ENCODE results near the gene TNS1. TPM values are rescaled to one million over a fixed set of nuclear protein-coding genes. Genes with fewer than 3 reads are reported as not detected.

The TNS1 gene
- total RNA-seq, 2 experiments from 2014 or later = 0.89 to 1.4 TPM

- Mint-ChIP-seq H3K27ac (no peak overlapping the region), H3K4me1 (no peaks in the 10 kb centered on the region), H3K27me3 (no peaks in the 10 kb centered on the region), H3K9me3 (no peaks in the 10 kb centered on the region), H3K4me3 (no peak overlapping the region), H3K36me3 (no peaks in the 10 kb centered on the region)
- no peak for DNase-seq
These were observed 150.1 kb downstream of the TNS1 start for GRCh38 chr2:217852555-217853211.

GRCh38 chr2:217851191-217852020 lies 151.4 kb downstream of the TNS1 start:
- H3K27me3 Mint-ChIP-seq = no peaks in the 10 kb centered on the region
- H3K4me3 Mint-ChIP-seq = no peak overlapping the region
- no peaks in the 10 kb centered on the region for H3K9me3 Mint-ChIP-seq
- H3K36me3 Mint-ChIP-seq = no peaks in the 10 kb centered on the region
- no peak overlapping the region for H3K27ac Mint-ChIP-seq
- no peak for DNase-seq
- no peaks in the 10 kb centered on the region for H3K4me1 Mint-ChIP-seq

- no peaks in the 10 kb centered on the region for H3K4me1 Mint-ChIP-seq
- H3K36me3 Mint-ChIP-seq = no peaks in the 10 kb centered on the region
- H3K27ac Mint-ChIP-seq = no peak overlapping the region
- no peaks in the 10 kb centered on the region for H3K27me3 Mint-ChIP-seq
- DNase-seq = no peak
- no peaks in the 10 kb centered on the region for H3K9me3 Mint-ChIP-seq
- no peak overlapping the region for H3K4me3 Mint-ChIP-seq
These were observed 153.4 kb downstream of the TNS1 start for GRCh38 chr2:217849154-217849975.

GRCh38 chr2:217848351-217848957 lies 154.3 kb downstream of the TNS1 start:
- Mint-ChIP-seq H3K27me3 (no peaks in the 10 kb centered on the region), H3K36me3 (no peaks in the 10 kb centered on the region), H3K9me3 (no peaks in the 10 kb centered on the region), H3K27ac (no peak overlapping the region), H3K4me3 (no peak overlapping the region), H3K4me1 (no peaks in the 10 kb centered on the region)
- no peak for DNase-seq

- Mint-ChIP-seq H3K4me3 (no peak overlapping the region), H3K4me1 (no peaks in the 10 kb centered on the region), H3K9me3 (no peaks in the 10 kb centered on the region), H3K27ac (no peak overlapping the region), H3K27me3 (no peaks in the 10 kb centered on the region), H3K36me3 (no peaks in the 10 kb centered on the region)
- no peak for DNase-seq
These were observed 155.0 kb downstream of the TNS1 start for GRCh38 chr2:217847552-217848350.

GRCh38 chr2:217847115-217847514 lies 155.7 kb downstream of the TNS1 start:
- H3K36me3 Mint-ChIP-seq = no peaks in the 10 kb centered on the region

GRCh38 chr2:217846321-217846743 lies 156.5 kb downstream of the TNS1 start:
- H3K36me3 Mint-ChIP-seq = no peaks in the 10 kb centered on the region
- no peak overlapping the region for H3K4me3 Mint-ChIP-seq
- no peak overlapping the region for H3K27ac Mint-ChIP-seq
- no peaks in the 10 kb centered on the region for H3K9me3 Mint-ChIP-seq
- no peak for DNase-seq
- no peaks in the 10 kb centered on the region for H3K4me1 Mint-ChIP-seq
- H3K27me3 Mint-ChIP-seq = no peaks in the 10 kb centered on the region

More at GRCh38 chr2:217847115-217847514, 155.7 kb downstream of the TNS1 start:
- no peaks in the 10 kb centered on the region for H3K9me3 Mint-ChIP-seq
- no peak for DNase-seq
- H3K27me3 Mint-ChIP-seq = no peaks in the 10 kb centered on the region
- no peak overlapping the region for H3K4me3 Mint-ChIP-seq
- H3K27ac Mint-ChIP-seq = no peak overlapping the region
- no peaks in the 10 kb centered on the region for H3K4me1 Mint-ChIP-seq

- H3K4me1 Mint-ChIP-seq = no peaks in the 10 kb centered on the region
- DNase-seq = no peak
- no peaks in the 10 kb centered on the region for H3K36me3 Mint-ChIP-seq
- no peaks in the 10 kb centered on the region for H3K9me3 Mint-ChIP-seq
- no peaks in the 10 kb centered on the region for H3K27me3 Mint-ChIP-seq
- no peak overlapping the region for H3K27ac Mint-ChIP-seq
- no peak overlapping the region for H3K4me3 Mint-ChIP-seq
These were observed 157.5 kb downstream of the TNS1 start for GRCh38 chr2:217845301-217845700.

- Mint-ChIP-seq H3K27ac (no peak overlapping the region), H3K4me3 (no peak overlapping the region), H3K4me1 (no peaks in the 10 kb centered on the region), H3K27me3 (no peaks in the 10 kb centered on the region), H3K36me3 (no peaks in the 10 kb centered on the region), H3K9me3 (no peaks in the 10 kb centered on the region)
- no peak for DNase-seq
These were observed 158.1 kb downstream of the TNS1 start for GRCh38 chr2:217844696-217845095.

- H3K36me3 Mint-ChIP-seq = no peaks in the 10 kb centered on the region
- no peaks in the 10 kb centered on the region for H3K9me3 Mint-ChIP-seq
- H3K27me3 Mint-ChIP-seq = no peaks in the 10 kb centered on the region
- no peak overlapping the region for H3K4me3 Mint-ChIP-seq
- no peak for DNase-seq
- H3K27ac Mint-ChIP-seq = no peak overlapping the region
- H3K4me1 Mint-ChIP-seq = no peaks in the 10 kb centered on the region
These were observed 159.5 kb downstream of the TNS1 start for GRCh38 chr2:217843324-217843723.

GRCh38 chr2:217842017-217842416 lies 160.8 kb downstream of the TNS1 start:
- no peak for DNase-seq
- H3K27ac Mint-ChIP-seq = no peak overlapping the region
- H3K4me1 Mint-ChIP-seq = no peaks in the 10 kb centered on the region
- no peaks in the 10 kb centered on the region for H3K9me3 Mint-ChIP-seq
- no peaks in the 10 kb centered on the region for H3K36me3 Mint-ChIP-seq
- no peak overlapping the region for H3K4me3 Mint-ChIP-seq
- H3K27me3 Mint-ChIP-seq = no peaks in the 10 kb centered on the region

GRCh38 chr2:217840522-217840921 lies 162.3 kb downstream of the TNS1 start:
- H3K27me3 Mint-ChIP-seq = no peaks in the 10 kb centered on the region
- H3K9me3 Mint-ChIP-seq = no peaks in the 10 kb centered on the region
- H3K27ac Mint-ChIP-seq = no peak overlapping the region
- H3K4me3 Mint-ChIP-seq = no peak overlapping the region
- H3K36me3 Mint-ChIP-seq = no peaks in the 10 kb centered on the region
- no peaks in the 10 kb centered on the region for H3K4me1 Mint-ChIP-seq
- DNase-seq = no peak

GRCh38 chr2:217839750-217840107 lies 163.1 kb downstream of the TNS1 start:
- H3K27me3 Mint-ChIP-seq = no peaks in the 10 kb centered on the region
- no peak for DNase-seq
- no peak overlapping the region for H3K27ac Mint-ChIP-seq
- H3K4me1 Mint-ChIP-seq = no peaks in the 10 kb centered on the region
- no peaks in the 10 kb centered on the region for H3K36me3 Mint-ChIP-seq
- no peaks in the 10 kb centered on the region for H3K9me3 Mint-ChIP-seq
- no peak overlapping the region for H3K4me3 Mint-ChIP-seq

- no peak for DNase-seq
- Mint-ChIP-seq H3K27me3 (no peaks in the 10 kb centered on the region), H3K9me3 (no peaks in the 10 kb centered on the region), H3K27ac (no peak overlapping the region), H3K4me1 (no peaks in the 10 kb centered on the region), H3K4me3 (no peak overlapping the region), H3K36me3 (no peaks in the 10 kb centered on the region)
These were observed 163.6 kb downstream of the TNS1 start for GRCh38 chr2:217839073-217839749.
